Testis (tissue), 3 donors: Measurements from ENCODE around the gene CAGE1. TPM values are rescaled to one million over a fixed set of nuclear protein-coding genes. Genes with fewer than 3 reads are reported as not detected.
"Not testable (repeated sequence)": the region's sequence is repeated elsewhere in the genome, so short reads cannot be mapped to it uniquely, and the experiment has no call there.

Experiments
- DNase-seq: peaks from one replicate; pipeline ENCODE4 v3.0.0-alpha.2; 2019
- H3K27ac ChIP-seq, 2 donors: fragments of 200-600 bp; sonication (generic); one replicate each; pipeline ENCODE4 v1.5.1; 2019
- H3K27me3 ChIP-seq: fragments of 200-600 bp; sonication (generic); one replicate; pipeline ENCODE4 v1.5.1; 2019
- H3K36me3 ChIP-seq: fragments of 200-600 bp; sonication (generic); one replicate; pipeline ENCODE4 v1.5.1; 2017; ENCODE audit warnings: low read depth; ENCODE audit errors: missing control alignments
- H3K4me1 ChIP-seq: fragments of 200-600 bp; sonication (generic); one replicate; pipeline ENCODE4 v1.5.1; 2019
- H3K4me3 ChIP-seq, 2 donors: fragments of 200-600 bp; sonication (generic); one replicate each; pipeline ENCODE4 v1.5.1; 2017 to 2019
- H3K9me3 ChIP-seq: fragments of 200-600 bp; sonication (generic); one replicate; pipeline ENCODE4 v1.5.1; 2017
- CTCF ChIP-seq, 3 experiments: fragments of 450-650 bp in 2 of 3; fragments of 200-600 bp in 1 of 3; sonication (generic) in 1 of 3; IDR thresholded peaks; one replicate each; pipeline ENCODE4 v1.5.1; 2016 to 2019; ENCODE audit warnings: antibody characterized with exemption in 3 of 3, mild to moderate bottlenecking in 2 of 3, moderate library complexity in 1 of 3
- POLR2A ChIP-seq: fragments of 450-650 bp; IDR thresholded peaks from one replicate; pipeline ENCODE4 v1.6.1; 2017; ENCODE audit warnings: antibody characterized with exemption, mild to moderate bottlenecking, moderate library complexity
- whole genome bisulfite sequencing, 2 donors: methylation state at CpG; one replicate each; pipeline ENCODE4 v1.1.5; 2018; 5-methylcytosine and 5-hydroxymethylcytosine counted together
- intact Hi-C: fragments of 100-400 bp; cut with DNase I; formaldehyde crosslinking; loops from one replicate; pipeline ENCODE4 v1.15.1; 2023; ENCODE audit warnings: low total_unique reads
- polyA plus RNA-seq: library from polyadenylated mRNA; stranded (reverse); fragments of 350-450 nt; fragmentation: Illumina TruSeq; extraction: RNeasy Lipid Tissue Mini Kit (QIAGEN cat#74804); gene quantifications from one replicate; pipeline ENCODE4 v1.2.3, GENCODE V29; 2014; ENCODE audit warnings: low read depth, low replicate concordance; ENCODE audit not compliant: insufficient read depth
- total RNA-seq, 2 donors: library from RNA; depleted of rRNA; stranded (reverse); fragments of >200 nt; gene quantifications; one replicate each; pipeline ENCODE4 v1.2.3, GENCODE V29; 2016

Gene CAGE1
- total and polyA plus RNA-seq, 3 donors from 2014 or later = 5.7 to 14.9 (median 7.2) TPM

- Histone ChIP-seq H3K36me3 (no peaks in the 10 kb centered on the region), H3K9me3 (no peaks in the 10 kb centered on the region), H3K4me1 (peaks cover 6% of the 10 kb centered on the region), H3K4me3 (peak overlapping the region; percentile 21 to 42), H3K27me3 (no peaks in the 10 kb centered on the region), H3K27ac (no peak overlapping the region)
- peak; percentile 30 for DNase-seq
- no peak for TF ChIP-seq POLR2A
- no peak for TF ChIP-seq CTCF (IDR thresholded peaks at IDR 0.05)
- intact Hi-C loops = no loop called here
- 76 to 84% methylated on average over 13 to 37 of the region's 41 CpGs for WGBS, 2 donors
Measured at GRCh38 chr6:7316658-7317533, 72.6 kb downstream of the CAGE1 start.

- no peak for DNase-seq
- intact Hi-C loops = no loop called here
- H3K9me3 ChIP-seq = no peaks in the 10 kb centered on the region
- peak overlapping the region in 1 of 2 donors; percentile 14 for H3K27ac ChIP-seq
- H3K4me1 ChIP-seq = peaks cover 9% of the 10 kb centered on the region
- no peaks in the 10 kb centered on the region for H3K36me3 ChIP-seq
- H3K4me3 ChIP-seq = no peak overlapping the region
- TF ChIP-seq CTCF (IDR thresholded peaks at IDR 0.05) = no peak
- no peak for TF ChIP-seq POLR2A
- WGBS, 2 donors = 64 to 88% methylated on average over 6 of the region's 6 CpGs
- H3K27me3 ChIP-seq = no peaks in the 10 kb centered on the region
Measured at GRCh38 chr6:7315948-7316365, 73.6 kb downstream of the CAGE1 start.

GRCh38 chr6:7315087-7315947 lies 74.2 kb downstream of the CAGE1 start:
- H3K27me3 ChIP-seq, H3K27ac ChIP-seq, H3K4me3 ChIP-seq, H3K9me3 ChIP-seq, intact Hi-C loops, H3K36me3 ChIP-seq: not testable (repeated sequence)
- WGBS, 2 donors = 65 to 72% methylated on average over 12 to 32 of the region's 34 CpGs
- peaks cover 14% of the 10 kb centered on the region for H3K4me1 ChIP-seq
- peak; percentile 69 for DNase-seq

GRCh38 chr6:7314414-7314813 lies 75.1 kb downstream of the CAGE1 start:
- Histone ChIP-seq H3K27me3 (no peaks in the 10 kb centered on the region), H3K4me3 (no peak overlapping the region), H3K27ac (no peak overlapping the region), H3K9me3 (no peaks in the 10 kb centered on the region), H3K4me1 (peaks cover 15% of the 10 kb centered on the region), H3K36me3 (no peaks in the 10 kb centered on the region)
- WGBS, 2 donors = 84 to 86% methylated on average over 4 to 7 of the region's 7 CpGs
- intact Hi-C loops = no loop called here
- DNase-seq = no peak
- no peak for TF ChIP-seq CTCF (IDR thresholded peaks at IDR 0.05)
- TF ChIP-seq POLR2A = no peak

GRCh38 chr6:7313505-7314165 lies 75.9 kb downstream of the CAGE1 start:
- no peaks in the 10 kb centered on the region for H3K36me3 ChIP-seq
- DNase-seq = no peak
- peak overlapping the region; percentile 93 to 97 for H3K27ac ChIP-seq
- H3K4me3 ChIP-seq = peak overlapping the region; percentile 95 to 96
- no peak for TF ChIP-seq POLR2A
- no peak for TF ChIP-seq CTCF (IDR thresholded peaks at IDR 0.05)
- intact Hi-C loops = no loop called here
- 53 to 70% methylated on average over 15 of the region's 15 CpGs for WGBS, 2 donors
- H3K9me3 ChIP-seq = no peaks in the 10 kb centered on the region
- H3K27me3 ChIP-seq = no peaks in the 10 kb centered on the region
- H3K4me1 ChIP-seq = peaks cover 15% of the 10 kb centered on the region
